D721Med (cell line): ENCODE measurements around the gene PKDREJ.

ENCODE experiments used
- DNase-seq: peaks from one replicate; pipeline ENCODE4 v3.0.0; 2011; ENCODE audit warnings: low spot score; ENCODE audit not compliant: insufficient read length
- FAIRE-seq: peaks from 2 replicates; lab custom pipeline; 2011; peaks lifted over from hg19 to GRCh38; lab: Jason Lieb, UNC
- CTCF ChIP-seq: IDR thresholded peaks from 2 replicates; pipeline ENCODE4 v1.5.1; 2012; ENCODE audit warnings: mild to moderate bottlenecking, control low read depth; ENCODE audit not compliant: insufficient read depth; ENCODE audit errors: missing control alignments

The PKDREJ gene

DNA sequence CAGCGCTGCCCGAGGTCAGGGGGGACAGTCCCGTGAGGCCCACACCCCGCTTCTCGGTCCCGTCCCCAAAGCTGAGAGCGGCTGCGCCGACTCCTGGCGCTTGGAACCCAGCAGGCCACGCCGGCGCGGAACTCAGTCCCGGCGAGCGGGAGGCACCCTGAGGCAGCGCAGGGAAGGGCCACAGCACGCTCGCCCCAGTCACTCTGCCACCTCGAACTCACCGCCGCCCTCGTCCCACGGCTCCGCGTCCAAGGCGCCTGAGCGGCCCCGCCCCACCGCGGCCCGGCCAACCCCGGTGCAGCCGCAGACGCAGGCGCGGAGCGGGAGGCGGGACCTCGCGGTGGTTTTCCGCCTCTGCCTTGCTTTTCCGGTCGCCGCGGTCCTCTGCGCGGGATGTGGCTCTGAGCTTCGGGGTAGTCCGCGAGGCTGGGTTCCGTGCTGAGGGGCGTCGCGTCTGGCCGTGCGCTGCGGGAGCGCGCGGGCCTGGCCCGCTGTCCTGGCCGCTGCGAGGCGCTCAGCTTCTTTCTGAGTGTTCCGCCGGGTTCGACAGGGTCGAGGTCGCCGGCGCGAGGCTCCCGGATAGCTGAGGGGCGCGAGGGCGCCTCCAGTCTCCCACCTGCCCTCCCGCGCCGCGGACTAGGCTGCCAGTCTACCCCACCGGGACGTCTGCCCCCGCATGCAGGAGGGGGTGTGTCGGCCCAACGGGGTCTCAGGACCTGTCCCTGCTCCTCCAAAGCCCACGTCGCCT lies 12.9 kb downstream of the PKDREJ start, which contains the start of gene CDPF1:
CDPF1 (minus strand) TSS at position 259 of the 748 bp plus-strand sequence. CDS start 2,009 bp downstream, outside the sequence.
- TF ChIP-seq CTCF = no peak
- FAIRE-seq (no peak), DNase-seq (peak; percentile 67)

DNA sequence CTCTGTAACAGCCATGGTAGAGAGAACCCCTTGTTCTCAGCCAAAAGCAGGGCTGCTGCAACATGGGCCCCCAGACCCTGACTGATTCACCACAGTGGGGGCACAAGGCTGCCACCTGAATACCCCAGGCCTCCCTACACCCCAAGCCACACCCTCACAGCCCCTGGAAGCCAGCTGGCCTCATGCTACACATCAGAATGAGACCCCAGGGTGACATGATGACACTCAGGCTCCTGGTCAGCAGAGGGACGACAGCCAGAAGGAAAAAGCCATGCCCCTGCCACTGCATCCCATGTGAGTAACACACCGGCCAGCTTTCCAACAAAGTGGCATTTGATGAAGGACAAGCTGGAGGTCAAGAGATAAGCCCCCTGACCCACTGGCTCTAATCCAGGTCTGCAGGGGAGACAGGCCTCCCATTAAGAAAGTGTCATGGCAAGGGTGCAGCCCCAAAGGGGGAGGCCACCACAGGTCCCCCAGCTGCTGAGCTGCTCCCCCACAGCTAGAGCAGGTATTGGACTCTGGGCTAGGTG lies 15.6 kb downstream of the PKDREJ start:
- no peak for FAIRE-seq
- no peak for DNase-seq
- TF ChIP-seq CTCF = no peak

DNA sequence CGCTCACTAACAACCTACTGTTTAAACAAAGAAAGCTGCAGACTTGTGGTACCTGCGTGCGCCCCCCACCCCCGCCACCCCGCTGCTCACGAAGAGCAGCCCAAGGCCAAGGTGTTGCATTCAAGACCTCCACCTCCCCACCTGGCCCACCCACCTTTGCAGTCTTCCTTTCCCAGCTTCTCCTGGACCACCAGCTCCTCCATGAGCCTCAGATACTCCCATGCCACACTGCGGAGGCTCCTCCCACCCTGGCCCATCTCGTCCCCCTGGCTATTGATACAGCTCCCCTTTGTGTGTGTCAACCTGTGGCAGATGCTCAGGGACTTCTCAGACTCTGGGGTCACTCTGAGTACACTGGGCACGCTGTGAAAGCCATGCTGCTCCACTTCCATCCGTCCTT lies 17.0 kb downstream of the PKDREJ start:
- DNase-seq (no peak), FAIRE-seq (no peak)
- TF ChIP-seq CTCF = no peak

DNA sequence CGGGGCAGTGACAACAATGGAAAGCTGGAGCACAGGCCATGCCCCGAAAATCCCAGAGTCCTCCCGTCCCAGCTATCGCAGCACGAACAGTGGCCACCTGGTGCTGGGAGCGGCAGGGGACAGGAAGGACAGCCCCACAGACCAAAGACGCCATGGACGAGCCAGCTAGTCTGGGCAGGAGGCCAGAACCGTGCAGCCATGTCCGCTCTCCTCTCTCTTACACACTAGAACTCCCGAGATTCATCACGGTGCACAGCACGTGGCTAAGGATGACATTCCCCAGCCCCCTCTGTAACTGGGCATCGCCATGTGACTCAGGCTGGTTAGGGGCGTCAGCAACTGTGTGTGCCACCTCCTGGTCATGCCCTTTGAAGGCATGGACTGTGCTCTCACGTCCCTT lies 17.6 kb downstream of the PKDREJ start:
- no peak for FAIRE-seq
- DNase-seq = no peak

DNA sequence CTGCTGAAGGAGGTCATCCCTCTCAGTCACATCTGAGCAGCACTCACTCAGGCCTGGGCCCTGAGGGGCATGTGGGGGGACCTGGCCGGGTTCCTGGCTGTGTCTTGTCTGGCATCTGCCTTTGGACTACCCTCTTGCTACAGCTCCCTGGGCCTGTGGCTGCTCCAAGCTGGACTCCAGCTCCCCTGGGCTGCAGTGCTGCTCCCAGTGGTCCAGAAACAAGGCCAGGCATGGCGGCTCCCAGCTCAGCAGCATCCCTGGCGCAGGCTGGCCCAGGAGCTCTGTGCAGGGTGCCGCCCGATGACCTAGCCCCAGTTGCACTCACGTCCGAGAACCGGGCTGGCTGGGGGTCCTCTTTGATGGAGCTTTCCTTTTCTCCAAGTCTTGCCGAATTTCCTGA lies 18.4 kb downstream of the PKDREJ start:
- no peak for DNase-seq
- no peak for FAIRE-seq
- TF ChIP-seq CTCF = no peak

More for the DNA sequence above, 17.6 kb downstream of the PKDREJ start:
- TF ChIP-seq CTCF = no peak

GRCh38 chr22:46242076-46242475 lies 21.1 kb downstream of the PKDREJ start:
- FAIRE-seq (no peak), DNase-seq (no peak)
- TF ChIP-seq CTCF = no peak
